ENCODE data around the gene NBL1.

GRCh38 chr1:19657511-19657910, 13.4 kb downstream of the NBL1 start:
- TF ChIP-seq RELB (IDR thresholded peaks at IDR 0.05; ENCODE audit: low read depth), result no peak
- TF ChIP-seq PKNOX1 (IDR thresholded peaks at IDR 0.05), result no peak
- no peak for TF ChIP-seq CREM (IDR thresholded peaks at IDR 0.05; ENCODE audit: low read depth)
- TF ChIP-seq SMC3 (IDR thresholded peaks at IDR 0.05; ENCODE audit: borderline replicate concordance, low read length), result no peak
- TF ChIP-seq EZH2 (IDR thresholded peaks at IDR 0.05; ENCODE audit: borderline replicate concordance, control insufficient read depth, low read depth, low read length), result no peak
- TF ChIP-seq CEBPB (IDR thresholded peaks at IDR 0.05; ENCODE audit: borderline replicate concordance in 1 of 2, low read depth in 2 of 2, low read length in 2 of 2), result no peak
- no peak for TF ChIP-seq IRF3 (IDR thresholded peaks at IDR 0.05)
- TF ChIP-seq RAD21 (IDR thresholded peaks at IDR 0.05; ENCODE audit: insufficient read depth, low read depth, low read length), result no peak

Data from GM12878 (cell line).